Vagina (tissue), 2 donors: ENCODE measurements around the gene NUDT14. TPM values are rescaled to one million over a fixed set of nuclear protein-coding genes. Genes with fewer than 3 reads are reported as not detected.

Experiments
- DNase-seq, 2 donors: peaks; one replicate each; pipeline ENCODE4 v3.0.0-alpha.2; 2017; ENCODE audit errors: extremely low spot score in 2 of 2
- H3K27ac ChIP-seq: fragments of 200-600 bp; sonication (generic); one replicate; pipeline ENCODE4 v1.5.1; 2019
- H3K27me3 ChIP-seq: fragments of 200-600 bp; sonication (generic); one replicate; pipeline ENCODE4 v1.5.1; 2019
- H3K36me3 ChIP-seq, 2 donors: fragments of 200-600 bp; sonication (generic); one replicate each; pipeline ENCODE4 v1.5.1; 2017 to 2019
- H3K4me1 ChIP-seq: fragments of 200-600 bp; sonication (generic); one replicate; pipeline ENCODE4 v1.5.1; 2019
- H3K4me3 ChIP-seq, 2 donors: fragments of 200-600 bp; sonication (generic); 1 replicate in 1 of 2; 2 replicates in 1 of 2; pipeline ENCODE4 v1.5.1; 2016 to 2019
- H3K9me3 ChIP-seq: fragments of 200-600 bp; sonication (generic); one replicate; pipeline ENCODE4 v1.5.1; 2019
- POLR2A ChIP-seq, 2 donors: fragments of 450-650 bp; IDR thresholded peaks; one replicate each; pipeline ENCODE4 v1.6.1; 2017; ENCODE audit warnings: antibody characterized with exemption in 2 of 2, mild to moderate bottlenecking in 2 of 2, moderate library complexity in 2 of 2
- POLR2AphosphoS5 ChIP-seq, 2 donors: sonication (generic); formaldehyde crosslinking; IDR thresholded peaks; one replicate each; pipeline ENCODE4 v1.9.0; 2017; ENCODE audit warnings: antibody characterized with exemption in 2 of 2, mild to moderate bottlenecking in 2 of 2, low read depth in 1 of 2; ENCODE audit not compliant: insufficient read depth in 1 of 2
- intact Hi-C: fragments of 100-400 bp; cut with DNase I; formaldehyde crosslinking; loops from one replicate; pipeline ENCODE4 v1.15.1; 2023
- total RNA-seq: library from RNA; depleted of rRNA; stranded (reverse); fragments of >200 nt; gene quantifications from one replicate; pipeline ENCODE4 v1.2.3, GENCODE V29; 2016
- TF ChIP-seq, protein P1 (sequence below), 3 experiments: fragments of 450-650 bp in 2 of 3; fragments of 200-600 bp in 1 of 3; sonication (generic) in 1 of 3; IDR thresholded peaks; one replicate each; pipeline ENCODE4 v1.5.1; 2017 to 2019; ENCODE audit warnings: antibody characterized with exemption in 3 of 3, mild to moderate bottlenecking in 2 of 3, moderate library complexity in 2 of 3

NUDT14 gene
- total RNA-seq, 1 donor from 2014 or later: 11.0 TPM

DNA sequence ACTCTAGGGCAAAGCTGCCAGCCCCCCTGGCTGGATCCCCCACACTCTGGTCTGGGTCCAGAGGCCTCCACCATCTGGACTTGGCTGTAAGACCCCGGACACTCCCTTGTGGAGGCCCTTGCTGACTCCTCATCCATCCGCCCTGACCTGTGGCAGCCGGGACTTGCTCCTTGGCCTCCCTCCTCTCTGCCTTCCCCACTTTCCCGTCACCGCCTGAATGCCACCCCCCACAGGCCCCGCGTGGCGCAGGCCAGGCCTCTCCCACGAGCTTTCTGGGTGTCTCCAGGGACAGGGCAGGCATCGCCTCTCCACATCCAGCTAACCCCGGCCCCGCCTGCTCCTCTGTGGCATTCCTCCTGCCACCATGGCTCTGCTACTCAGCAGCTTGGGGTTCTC lies 26.6 kb downstream of the NUDT14 start:
- Histone ChIP-seq H3K4me1 (no peaks in the 10 kb centered on the region), H3K27ac (no peak overlapping the region), H3K4me3 (no peak overlapping the region), H3K27me3 (no peaks in the 10 kb centered on the region), H3K36me3 (no peaks in the 10 kb centered on the region), H3K9me3 (no peaks in the 10 kb centered on the region)
- intact Hi-C loops: no loop called here
- DNase-seq: no peak
- TF ChIP-seq POLR2AphosphoS5 (IDR thresholded peaks at IDR 0.05; ENCODE audit: insufficient read depth in 1 of 2, low read depth in 1 of 2) (no peak), POLR2A (IDR thresholded peaks at IDR 0.05) (no peak)
- TF ChIP-seq, protein P1, sequence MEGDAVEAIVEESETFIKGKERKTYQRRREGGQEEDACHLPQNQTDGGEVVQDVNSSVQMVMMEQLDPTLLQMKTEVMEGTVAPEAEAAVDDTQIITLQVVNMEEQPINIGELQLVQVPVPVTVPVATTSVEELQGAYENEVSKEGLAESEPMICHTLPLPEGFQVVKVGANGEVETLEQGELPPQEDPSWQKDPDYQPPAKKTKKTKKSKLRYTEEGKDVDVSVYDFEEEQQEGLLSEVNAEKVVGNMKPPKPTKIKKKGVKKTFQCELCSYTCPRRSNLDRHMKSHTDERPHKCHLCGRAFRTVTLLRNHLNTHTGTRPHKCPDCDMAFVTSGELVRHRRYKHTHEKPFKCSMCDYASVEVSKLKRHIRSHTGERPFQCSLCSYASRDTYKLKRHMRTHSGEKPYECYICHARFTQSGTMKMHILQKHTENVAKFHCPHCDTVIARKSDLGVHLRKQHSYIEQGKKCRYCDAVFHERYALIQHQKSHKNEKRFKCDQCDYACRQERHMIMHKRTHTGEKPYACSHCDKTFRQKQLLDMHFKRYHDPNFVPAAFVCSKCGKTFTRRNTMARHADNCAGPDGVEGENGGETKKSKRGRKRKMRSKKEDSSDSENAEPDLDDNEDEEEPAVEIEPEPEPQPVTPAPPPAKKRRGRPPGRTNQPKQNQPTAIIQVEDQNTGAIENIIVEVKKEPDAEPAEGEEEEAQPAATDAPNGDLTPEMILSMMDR (IDR thresholded peaks at IDR 0.05): no peak

DNA sequence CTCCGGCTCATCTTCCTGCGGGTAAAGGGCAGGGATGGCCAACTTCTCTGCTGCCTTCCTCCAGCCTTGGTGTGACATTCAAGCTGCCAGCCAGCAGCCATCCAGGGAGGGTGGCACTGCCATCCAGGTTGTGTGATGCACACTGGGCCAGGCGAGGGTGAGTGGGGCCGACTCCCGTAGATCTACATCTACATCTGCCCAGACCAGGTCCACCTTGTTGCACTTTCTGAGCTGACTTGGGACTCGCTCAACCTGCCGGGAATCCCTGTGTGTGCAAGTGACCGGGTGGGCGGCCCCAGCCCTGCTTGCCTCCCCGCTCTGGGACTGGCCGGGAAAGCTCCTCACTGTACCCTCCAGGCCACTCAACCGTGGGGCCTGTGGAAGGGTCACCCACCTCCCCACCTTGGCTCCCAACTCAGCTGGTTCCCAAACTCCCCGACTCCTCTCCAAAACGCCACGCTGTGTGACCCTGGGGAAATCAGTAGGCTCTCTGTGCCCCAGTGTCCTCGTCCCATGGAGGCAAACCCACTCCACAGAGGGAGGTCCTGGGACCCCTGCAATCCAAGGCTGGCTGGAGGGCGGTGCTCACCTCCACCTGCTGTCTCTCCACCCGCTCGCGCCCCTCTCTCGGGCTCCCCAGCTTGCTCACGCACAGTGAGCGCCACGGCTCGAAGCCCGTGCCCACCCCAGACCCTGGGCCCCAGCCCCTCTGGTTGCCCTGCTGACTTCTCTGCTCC lies 27.2 kb downstream of the NUDT14 start:
- intact Hi-C loops: no loop called here
- no peak for DNase-seq
- TF ChIP-seq POLR2A (IDR thresholded peaks at IDR 0.05) (no peak), POLR2AphosphoS5 (IDR thresholded peaks at IDR 0.05; ENCODE audit: insufficient read depth in 1 of 2, low read depth in 1 of 2) (no peak)
- TF ChIP-seq, protein P1 (IDR thresholded peaks at IDR 0.05): no peak
- Histone ChIP-seq H3K9me3 (no peaks in the 10 kb centered on the region), H3K4me3 (no peak overlapping the region), H3K4me1 (no peaks in the 10 kb centered on the region), H3K27me3 (no peaks in the 10 kb centered on the region), H3K27ac (no peak overlapping the region), H3K36me3 (no peaks in the 10 kb centered on the region)

DNA sequence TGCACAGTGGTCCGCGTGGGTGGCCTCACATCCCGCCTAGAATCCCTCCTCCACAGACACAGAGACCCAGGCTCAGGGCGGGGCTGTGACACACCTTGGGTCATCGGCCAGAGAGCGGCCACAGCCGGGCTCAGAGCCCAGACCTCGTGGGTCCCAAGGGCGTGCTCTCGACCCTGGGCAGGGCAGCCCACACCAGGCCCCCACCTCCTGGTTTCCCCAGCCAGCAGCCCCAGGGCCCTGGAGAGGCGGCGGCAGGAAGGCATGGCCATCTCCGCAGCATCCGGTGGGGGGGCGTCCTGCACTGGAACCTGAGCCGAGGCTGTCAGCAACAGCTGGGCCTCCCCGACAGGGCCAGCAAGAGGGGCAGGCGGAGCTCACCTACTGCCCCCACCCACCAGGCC lies 27.8 kb downstream of the NUDT14 start:
- H3K27me3 ChIP-seq: no peaks in the 10 kb centered on the region
- H3K4me3 ChIP-seq: no peak overlapping the region
- intact Hi-C loops: no loop called here
- TF ChIP-seq POLR2AphosphoS5 (IDR thresholded peaks at IDR 0.05; ENCODE audit: insufficient read depth in 1 of 2, low read depth in 1 of 2) (no peak), POLR2A (IDR thresholded peaks at IDR 0.05) (no peak)
- TF ChIP-seq, protein P1 (IDR thresholded peaks at IDR 0.05): no peak
- no peak overlapping the region for H3K27ac ChIP-seq
- no peaks in the 10 kb centered on the region for H3K36me3 ChIP-seq
- DNase-seq: no peak
- H3K9me3 ChIP-seq: no peaks in the 10 kb centered on the region
- no peaks in the 10 kb centered on the region for H3K4me1 ChIP-seq

DNA sequence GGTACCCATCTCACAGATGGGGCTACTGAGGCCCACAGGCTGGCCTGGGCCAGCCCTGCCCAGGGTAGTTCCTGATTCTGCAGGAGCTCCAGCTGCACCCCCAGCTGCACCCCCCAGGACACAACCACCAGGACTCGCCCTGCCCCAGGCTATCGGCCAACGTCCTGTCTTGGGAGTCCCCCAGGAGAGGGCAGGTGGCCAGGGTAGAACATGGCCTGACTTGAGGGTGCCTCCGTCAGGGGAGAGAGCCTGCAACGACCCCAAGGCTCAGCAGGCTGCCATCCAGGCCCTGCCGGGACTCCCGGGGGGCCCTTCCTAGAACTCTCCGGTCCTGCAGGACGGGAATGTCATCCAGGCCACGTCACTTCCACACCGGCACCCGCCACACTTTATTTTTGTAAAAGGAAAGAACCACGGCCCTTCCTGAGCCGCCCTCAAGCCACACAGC lies 28.3 kb downstream of the NUDT14 start:
- no peaks in the 10 kb centered on the region for H3K4me1 ChIP-seq
- intact Hi-C loops: no loop called here
- no peaks in the 10 kb centered on the region for H3K36me3 ChIP-seq
- no peaks in the 10 kb centered on the region for H3K27me3 ChIP-seq
- no peak overlapping the region for H3K4me3 ChIP-seq
- no peak overlapping the region for H3K27ac ChIP-seq
- no peak for DNase-seq
- no peaks in the 10 kb centered on the region for H3K9me3 ChIP-seq
- TF ChIP-seq POLR2A (IDR thresholded peaks at IDR 0.05) (no peak), POLR2AphosphoS5 (IDR thresholded peaks at IDR 0.05; ENCODE audit: insufficient read depth in 1 of 2, low read depth in 1 of 2) (peak in 1 of 2 donors; percentile 6)
- TF ChIP-seq, protein P1 (IDR thresholded peaks at IDR 0.05): no peak
